GM03348 (cell line): ENCODE results near the gene TMEM169.

Source experiments
- DNase-seq: peaks from one replicate; pipeline ENCODE4 v3.0.0; 2012; ENCODE audit warnings: low spot score

The TMEM169 gene

DNA sequence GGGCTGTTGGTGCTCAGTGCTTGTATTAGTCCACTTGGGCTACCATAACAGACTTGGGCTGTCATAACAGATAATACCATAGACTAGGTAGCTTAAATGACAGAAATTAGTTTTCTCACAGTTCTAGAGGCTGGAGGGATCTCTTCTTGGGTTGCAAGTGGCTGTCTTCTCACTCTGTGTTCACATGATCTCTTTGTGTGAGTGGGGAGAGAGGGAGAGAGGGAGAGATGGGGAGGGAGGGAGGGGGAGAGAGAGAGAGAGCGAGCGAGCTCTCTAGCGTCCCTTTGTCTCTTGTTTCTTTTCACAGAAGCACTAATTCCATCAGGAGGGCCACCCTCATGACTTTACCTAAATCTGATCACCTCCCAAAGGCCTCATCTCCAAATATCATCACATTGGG is 23.0 kb downstream of the TMEM169 start:
- no peak for DNase-seq

DNA sequence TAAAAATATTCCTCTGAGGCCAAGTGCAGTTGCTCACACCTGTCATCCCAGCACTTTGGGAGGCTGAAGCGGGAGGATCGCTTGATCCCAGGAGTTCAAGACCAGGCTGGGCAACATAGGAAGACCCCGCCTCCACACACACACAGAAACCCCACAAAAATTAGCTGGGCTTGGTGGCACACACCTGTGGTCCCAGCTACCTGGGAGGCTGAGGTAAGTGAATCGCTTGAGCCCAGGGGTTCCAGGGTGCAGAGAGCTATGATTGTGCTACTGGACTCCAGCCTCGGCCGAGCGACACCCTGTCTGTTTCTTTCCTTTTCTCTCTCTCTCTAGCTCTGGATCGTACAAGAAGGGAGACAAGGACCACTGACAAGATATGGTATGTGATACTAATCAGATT is 25.6 kb downstream of the TMEM169 start:
- no peak for DNase-seq

DNA sequence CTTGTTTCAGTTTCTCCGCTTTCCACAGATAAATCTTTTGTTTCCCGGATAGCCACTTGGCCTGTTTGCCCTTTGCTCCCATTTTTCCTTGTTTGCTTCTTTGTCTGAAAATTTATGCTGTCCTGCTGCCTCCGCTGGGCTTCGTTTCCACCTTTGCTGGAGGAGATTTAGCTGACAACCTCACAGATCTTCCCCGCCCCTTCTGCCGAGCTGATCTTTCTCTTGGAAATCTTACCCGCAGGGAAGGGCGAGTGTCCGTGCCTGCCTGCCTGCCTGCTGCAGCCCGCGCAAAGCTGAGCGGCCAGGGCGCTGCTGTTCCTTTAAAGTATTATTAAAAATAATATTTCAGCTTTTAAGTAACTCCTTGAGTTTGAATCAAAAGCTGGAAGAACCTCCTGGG is 26.0 kb downstream of the TMEM169 start:
- no peak for DNase-seq

DNA sequence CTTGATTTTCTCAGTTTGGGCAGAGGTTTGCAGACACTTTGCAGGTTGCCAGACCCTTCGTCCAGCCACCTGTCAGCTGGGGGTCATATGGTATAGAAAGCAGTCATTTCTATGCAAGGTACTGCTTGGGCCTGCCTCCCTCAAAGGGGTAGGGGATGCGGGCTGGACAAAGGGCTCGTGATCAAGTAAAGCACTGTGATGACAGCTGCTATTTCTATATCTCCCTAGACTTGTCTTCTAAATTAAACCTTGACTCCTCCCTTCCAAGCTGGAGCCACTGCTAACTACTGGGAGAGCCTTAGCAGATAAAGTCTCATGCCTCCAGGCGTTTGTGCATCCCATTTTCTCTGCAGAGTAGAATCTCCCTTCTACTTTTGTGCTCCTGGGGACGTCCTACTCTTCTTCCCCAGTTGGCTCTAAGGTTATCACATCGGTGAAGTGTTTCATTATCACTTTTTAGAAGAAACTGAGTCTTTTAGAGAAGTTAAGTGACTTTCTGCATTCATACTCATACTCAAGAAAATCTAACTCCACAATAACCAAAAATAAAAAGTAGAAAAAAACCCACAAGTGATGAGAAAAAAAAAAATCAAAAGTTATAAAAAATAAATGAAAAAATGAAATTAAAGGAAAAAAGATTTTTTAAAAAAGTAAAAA is 26.7 kb downstream of the TMEM169 start:
- no peak for DNase-seq

DNA sequence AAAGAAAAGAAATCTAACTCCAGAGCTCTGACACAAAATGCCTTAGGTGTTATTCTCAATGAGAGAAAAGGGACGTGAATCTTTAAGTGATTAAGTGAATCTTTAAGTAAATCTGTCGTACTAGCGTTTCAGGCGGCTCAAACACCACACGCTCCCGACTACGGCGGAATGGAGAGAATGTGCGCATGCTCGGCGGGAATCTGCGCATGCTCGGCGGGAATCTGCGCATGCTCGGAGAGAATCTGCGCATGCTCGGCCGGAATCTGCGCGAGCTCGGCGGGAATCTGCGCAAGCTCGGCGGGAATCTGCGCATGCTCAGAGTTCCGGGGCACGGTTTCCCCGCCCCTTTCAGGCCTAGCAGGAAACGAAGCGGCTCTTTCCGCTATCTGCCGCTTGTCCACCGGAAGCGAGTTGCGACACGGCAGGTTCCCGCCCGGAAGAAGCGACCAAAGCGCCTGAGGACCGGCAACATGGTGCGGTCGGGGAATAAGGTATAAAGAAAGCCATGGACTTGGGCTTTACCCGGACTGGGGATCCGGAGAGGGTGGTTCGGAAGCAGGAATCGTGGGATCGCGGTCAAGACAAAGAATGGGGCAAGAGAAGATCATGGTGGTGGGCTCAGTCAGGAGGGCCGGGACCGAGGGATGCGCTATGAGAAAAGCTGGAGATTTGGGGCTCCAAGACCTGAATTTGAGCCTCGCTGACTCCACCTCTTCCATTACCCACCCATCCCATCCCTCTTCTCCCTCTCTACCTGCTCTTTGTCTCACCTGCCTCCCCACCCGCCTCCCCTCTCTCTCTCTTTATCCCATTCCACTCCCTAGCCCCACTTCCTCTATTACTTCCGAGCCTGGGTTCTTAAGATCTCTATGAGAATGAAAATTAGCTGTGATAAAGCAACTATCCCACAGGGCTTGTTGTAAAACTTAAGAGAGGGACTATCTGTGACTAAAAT is 27.5 kb downstream of the TMEM169 start, which contains the start of gene XRCC5:
TSS of gene XRCC5 (plus strand) at position 382 of the 955 bp plus-strand sequence. CDS start at position 471, 89 bp downstream.
- peak; percentile 98 for DNase-seq

DNA sequence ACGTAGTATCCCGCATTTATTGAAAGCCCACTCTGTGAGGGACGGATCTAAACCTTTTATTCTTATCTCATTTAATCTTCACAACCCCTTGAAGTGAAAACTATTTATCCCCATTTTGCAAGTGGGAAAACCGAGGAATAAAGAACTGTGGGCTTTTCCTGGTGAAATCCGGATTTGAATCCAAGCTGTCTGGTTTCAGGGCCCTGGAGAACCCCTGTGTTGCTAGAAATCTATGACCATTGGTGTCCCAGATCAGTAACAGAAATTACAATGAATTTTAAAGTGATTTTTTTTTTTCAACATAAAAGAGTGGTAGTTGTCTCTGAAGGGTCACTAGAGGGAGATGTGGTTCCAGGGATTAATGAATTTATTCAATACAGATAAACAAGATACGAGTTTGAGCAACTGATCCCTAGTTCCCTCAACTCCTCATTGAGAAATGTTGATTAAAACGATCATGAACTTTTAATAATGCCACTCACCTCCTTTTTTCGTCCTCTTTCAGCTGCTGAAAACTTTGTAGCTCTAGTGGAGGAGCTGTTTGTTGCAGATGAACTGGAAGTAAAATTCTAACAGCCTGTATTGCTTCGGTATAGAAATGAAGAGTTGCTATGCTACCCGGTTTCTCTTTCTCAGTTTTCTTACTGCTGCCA is 28.4 kb downstream of the TMEM169 start:
- peak; percentile 52 for DNase-seq

DNA sequence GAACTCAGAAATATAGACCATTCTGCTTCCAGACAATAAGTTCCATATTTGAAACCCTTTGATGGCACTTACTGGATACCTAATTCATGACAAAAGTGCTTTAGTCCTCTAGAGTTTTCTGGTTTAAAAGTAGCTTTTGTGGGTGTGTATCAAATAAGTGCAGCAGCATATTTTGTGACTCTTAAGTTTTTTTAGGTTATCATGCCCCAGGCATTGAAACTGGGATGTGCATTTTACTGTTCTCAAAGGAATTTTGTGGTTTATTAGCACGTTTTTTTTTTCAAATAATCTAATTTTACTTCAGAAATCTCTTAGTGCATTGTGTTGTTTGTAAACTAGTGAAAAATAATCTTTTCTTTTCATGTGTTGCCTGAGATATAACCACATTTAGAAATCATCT is 28.9 kb downstream of the TMEM169 start:
- no peak for DNase-seq

DNA sequence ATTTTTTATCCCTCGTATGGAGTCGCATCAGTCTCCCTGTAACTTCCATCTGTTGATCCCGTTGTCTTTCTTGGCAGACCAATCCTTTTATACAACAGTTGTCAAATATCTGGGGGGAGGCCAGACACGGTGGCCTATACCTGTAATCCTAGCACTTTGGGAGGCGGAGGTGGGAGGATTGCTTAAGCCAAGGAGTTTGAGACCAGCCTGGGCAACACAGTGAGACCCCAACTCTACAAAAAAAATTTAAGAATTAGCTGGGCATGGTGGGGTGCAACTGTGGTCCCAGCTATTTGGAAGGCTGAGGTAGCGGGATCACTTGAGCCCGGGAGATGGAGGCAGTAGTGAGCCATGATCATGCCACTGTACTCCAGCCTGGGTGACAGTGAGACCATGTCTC is 29.4 kb downstream of the TMEM169 start:
- DNase-seq = no peak

DNA sequence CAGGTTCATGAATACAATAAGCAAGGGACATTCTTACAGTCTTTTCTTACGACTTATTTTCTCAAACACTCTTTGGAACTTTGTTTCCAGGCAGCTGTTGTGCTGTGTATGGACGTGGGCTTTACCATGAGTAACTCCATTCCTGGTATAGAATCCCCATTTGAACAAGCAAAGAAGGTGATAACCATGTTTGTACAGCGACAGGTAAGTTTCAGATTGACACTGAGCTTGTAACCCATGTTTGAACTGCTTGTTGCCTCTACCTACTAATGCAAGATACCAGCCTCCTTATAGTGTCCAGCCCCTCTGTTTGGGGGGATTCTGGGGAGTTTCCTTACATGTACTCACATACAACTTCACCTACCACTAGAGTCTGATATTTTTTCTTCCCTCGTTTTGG is 31.2 kb downstream of the TMEM169 start:
- no peak for DNase-seq

DNA sequence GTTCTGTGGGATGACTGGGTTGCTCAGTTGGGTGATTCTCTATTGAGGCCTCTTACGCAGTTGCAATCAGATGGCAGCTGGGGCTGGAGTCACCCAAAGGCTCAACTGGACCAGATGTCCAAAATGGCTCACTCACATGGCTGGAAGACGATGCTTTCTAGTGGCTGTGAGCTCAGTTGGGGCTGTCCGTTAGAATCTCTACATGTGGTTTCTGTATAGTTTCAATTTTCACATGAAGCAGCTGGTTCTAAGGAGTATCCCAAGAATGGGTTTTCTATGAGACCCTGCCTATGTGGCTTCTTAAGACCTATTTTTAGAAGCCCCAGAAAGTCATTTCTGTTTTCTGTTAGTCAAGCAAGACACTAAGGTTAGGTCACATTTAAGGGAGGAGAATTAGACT is 31.9 kb downstream of the TMEM169 start:
- no peak for DNase-seq

DNA sequence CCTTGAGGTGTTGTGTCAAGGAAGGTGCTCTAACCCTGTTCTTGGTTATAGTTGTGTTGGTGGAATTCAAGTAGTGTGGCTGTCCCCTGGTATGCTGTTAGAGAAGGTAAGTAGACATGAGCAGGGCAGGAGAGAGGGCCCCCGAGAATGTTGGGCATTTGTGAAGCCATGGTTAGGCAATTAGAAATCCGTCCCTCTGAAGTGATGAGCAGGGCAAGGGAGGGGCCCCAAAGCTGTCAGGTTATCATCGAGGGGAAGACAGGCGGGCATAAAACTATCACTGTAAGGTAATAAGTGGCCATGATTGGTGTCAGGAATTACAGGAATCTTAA is 32.6 kb downstream of the TMEM169 start:
- no peak for DNase-seq

DNA sequence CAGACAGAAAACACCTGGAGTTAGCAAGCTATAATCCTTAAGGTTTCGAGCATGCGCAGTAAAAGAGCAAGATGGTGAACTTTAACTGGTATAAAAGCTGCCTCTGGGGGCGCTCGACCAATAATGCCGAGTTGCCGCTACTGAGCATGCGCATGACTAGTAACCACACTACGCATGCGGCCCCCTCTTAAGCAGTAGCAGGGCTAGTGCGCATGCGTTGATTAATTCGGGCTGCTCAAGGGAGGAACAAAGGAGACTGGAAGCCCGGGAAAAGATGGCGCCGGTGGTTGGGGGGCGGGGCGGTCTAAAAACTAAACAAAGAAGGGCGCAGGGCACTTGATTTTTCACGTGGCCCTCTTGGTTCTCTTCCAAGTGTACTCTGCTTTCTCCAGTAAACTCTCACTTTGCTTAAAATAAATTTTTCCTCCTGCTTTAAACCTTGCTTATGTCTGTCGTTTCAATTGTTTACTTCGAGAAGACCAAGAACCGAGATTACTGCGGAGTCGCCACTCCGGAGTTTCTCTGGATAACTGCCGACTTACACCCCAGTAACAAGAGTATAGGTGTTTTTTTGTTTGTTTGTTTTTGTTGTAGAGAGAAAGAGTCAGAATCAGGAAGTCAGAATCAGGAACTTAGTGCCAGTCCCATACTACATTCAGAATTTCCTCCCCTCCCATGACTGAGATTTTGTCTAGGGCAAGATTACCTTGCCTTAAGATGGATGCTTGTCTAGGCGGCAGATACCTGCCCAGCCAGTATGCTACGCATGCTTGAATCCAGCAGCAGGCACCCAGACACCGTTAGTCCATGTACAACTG is 33.2 kb downstream of the TMEM169 start:
- peak; percentile 98 for DNase-seq

DNA sequence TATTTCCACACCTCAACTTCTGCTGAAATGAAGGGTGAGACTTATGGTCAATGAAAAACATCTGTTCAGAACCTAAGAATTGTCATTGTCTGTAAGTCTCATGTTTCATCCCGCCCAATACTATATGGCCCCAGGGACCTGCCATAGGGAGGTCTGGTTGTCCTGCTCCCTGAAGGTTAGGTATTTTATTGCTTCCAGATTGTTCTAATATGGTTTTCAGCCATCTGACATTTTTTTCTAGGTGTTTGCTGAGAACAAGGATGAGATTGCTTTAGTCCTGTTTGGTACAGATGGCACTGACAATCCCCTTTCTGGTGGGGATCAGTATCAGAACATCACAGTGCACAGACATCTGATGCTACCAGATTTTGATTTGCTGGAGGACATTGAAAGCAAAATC is 34.7 kb downstream of the TMEM169 start:
- DNase-seq = no peak

DNA sequence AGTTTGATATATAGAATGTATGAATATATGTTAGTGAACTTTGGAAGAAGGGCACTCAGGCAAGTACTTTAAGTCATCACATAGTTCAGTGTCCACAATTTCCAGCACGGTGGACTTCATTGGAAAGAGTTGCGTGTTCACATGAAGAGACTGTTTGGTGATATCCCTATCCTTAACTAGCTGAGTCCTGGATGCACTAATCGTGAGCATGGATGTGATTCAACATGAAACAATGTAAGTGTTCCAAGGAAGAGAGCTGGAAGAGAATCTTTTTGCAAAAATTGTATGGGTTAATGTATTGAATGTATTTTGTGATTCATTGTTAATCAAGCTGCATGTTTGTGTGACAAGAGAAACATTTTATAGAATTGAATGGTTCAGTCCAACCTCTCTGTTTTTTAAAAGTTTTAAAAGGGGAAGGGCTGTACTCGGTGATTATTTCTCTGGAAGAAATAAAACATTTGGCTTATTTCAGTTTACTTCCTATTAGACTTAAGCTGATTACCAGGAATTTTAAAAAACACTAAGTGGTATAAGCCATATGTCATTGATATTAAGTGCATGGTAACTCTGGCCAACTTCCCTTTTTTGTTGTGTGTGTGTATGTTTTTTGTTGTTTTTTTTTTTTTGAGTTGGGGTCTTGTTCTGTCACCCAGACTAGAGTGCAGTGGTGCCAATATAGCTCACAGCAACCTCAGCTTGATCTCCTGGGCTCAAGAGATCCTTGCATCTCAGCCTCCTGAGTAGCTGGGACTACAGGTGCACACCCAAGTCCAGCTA is 36.0 kb downstream of the TMEM169 start:
- DNase-seq = no peak

DNA sequence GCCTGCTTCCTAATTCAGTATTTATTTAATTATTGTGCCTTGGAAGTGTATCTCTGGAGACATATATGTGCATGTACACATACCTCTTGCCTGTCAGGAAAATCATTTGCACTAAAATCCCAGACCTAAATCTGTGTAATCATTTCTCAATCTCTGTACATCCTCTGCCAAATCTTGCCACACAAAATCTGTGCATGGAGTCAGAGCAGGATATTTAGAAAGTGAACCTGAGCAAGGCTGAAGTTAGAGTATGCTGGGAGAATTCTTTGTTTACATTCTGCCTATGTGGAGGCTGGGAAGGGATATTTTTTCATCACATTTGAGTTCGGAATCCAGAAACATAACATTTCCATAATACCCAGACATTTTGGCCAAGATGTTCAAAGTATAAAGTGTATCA is 36.8 kb downstream of the TMEM169 start:
- DNase-seq = no peak

DNA sequence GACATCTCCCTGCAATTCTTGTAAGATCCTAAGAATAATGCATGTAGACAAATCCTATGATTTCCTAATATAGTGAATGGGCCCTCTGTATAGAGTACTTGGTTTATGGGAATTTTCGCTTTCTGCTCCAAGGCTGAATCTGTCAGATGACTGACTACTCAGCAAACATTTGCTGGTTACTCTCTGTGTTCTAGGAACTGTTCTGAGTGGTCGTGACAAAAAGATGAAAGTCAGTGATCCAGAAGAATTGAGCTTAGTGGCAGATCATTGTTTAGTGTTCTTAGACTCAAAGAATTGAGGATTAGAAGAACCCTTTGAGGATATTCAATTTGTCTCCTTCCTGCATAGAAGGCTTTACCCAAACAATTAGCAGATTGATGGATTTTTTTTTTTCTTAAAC is 37.4 kb downstream of the TMEM169 start:
- no peak for DNase-seq

DNA sequence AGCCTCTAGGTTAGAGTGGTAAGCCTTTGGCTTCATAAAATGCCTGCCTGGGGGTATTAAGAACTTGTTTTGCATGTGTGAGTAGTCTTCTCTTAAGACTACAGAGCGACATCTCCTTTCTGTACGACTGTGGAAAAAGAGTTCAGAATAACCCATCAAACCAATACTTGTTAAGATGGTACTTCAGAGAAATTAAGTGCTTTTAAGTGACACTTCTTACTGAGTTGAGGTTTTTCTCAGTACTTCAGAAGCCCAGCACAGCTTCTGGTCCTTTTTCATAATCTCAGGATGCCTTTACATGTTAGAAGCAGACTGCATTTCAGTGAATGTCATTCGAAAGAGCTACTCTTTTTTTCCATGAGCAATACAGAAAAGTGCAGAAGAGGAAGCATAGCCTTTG is 38.3 kb downstream of the TMEM169 start:
- no peak for DNase-seq

DNA sequence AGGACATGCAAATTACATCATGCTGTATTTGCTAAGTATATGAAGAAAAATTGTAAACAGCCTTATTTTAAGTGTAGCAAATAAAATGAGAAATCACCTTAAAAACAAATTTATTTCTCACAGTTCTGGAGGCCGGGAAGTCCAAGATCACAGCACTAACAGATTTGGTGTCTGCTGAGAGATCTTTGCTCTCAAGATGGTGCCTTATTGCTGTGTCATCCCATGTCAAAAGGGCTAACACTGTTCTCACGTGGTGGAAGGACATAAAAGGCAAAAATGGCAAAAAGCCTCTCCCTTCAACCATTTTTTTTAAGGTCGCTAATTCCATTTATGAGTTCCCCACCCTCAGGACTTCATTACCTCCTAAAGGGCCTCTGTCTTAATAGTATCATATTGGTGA is 39.5 kb downstream of the TMEM169 start:
- no peak for DNase-seq

DNA sequence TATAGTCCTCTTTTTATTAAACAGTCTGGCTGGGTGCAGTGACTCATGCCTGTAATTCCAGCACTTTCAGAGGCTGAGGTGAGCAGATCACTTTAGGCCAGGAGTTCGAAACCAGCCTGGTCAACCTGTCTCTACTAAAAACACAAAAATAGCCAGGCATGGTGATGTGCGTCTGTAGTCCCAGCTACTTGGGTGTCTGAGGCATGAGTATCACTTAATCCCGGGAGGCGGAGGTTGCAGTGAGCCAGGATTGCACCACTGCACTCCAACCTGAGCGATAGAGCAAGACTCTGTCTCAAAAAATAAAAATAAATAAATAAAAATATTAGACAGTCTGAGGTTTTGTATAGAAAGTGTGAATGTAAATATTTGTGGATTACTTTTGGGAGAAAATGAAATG is 45.2 kb downstream of the TMEM169 start:
- DNase-seq = no peak

DNA sequence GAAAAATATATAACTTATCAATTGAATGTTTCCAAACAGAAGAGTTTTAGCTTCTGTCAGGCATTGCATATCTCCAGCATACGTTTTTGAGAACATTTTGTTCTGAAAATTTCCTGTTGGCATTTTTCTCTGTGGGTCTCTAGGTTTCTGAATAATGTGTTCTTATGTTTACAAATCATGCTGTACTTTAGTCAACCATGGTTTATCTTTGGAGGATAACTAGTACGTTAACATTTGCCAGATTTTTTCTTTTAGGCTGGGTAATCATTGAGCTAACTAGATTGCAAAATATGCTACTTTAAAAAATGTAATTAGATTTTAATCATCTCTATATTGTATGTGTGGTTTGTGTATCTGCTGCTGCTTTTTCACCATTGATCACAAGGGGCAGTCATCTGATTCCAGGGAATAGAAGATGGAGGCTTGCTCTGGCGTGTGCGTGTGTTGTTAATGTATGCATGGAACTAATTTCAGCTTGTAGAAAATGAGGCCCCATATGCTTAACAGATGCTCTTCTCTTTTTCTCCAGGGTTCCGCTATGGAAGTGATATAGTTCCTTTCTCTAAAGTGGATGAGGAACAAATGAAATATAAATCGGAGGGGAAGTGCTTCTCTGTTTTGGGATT is 48.7 kb downstream of the TMEM169 start:
- DNase-seq = no peak
